Effector memory CD4-positive, alpha-beta T cell (primary cell): ENCODE results near the gene CAPN9.
"Not testable (repeated sequence)": the region's sequence is repeated elsewhere in the genome, so short reads cannot be mapped to it uniquely, and the experiment has no call there.

Experiments used
- DNase-seq, 3 donors: peaks; one replicate each; pipeline ENCODE4 v3.0.0-alpha.2; 2020
- H3K27ac ChIP-seq: 2 replicates; pipeline ENCODE4 v1.7.0; 2013; ENCODE audit warnings: mild to moderate bottlenecking, low read length, moderate library complexity; ENCODE audit not compliant: insufficient read depth, poor library complexity, severe bottlenecking
- H3K27me3 ChIP-seq: replicated peaks from 2 replicates; pipeline ENCODE4 v1.7.0; 2013; ENCODE audit warnings: mild to moderate bottlenecking, low read length; ENCODE audit not compliant: insufficient read depth, control insufficient read depth, poor library complexity, severe bottlenecking
- H3K36me3 ChIP-seq: 2 replicates; pipeline ENCODE4 v1.7.0; 2013; ENCODE audit warnings: mild to moderate bottlenecking, low read length, moderate library complexity; ENCODE audit not compliant: control insufficient read depth, insufficient read depth
- H3K4me1 ChIP-seq: 2 replicates; pipeline ENCODE4 v1.7.0; 2013; ENCODE audit warnings: low read length, mild to moderate bottlenecking; ENCODE audit not compliant: control insufficient read depth, insufficient read depth, poor library complexity, severe bottlenecking
- H3K4me3 ChIP-seq: 2 replicates; pipeline ENCODE4 v1.7.0; 2013; ENCODE audit warnings: low read length, low read depth, mild to moderate bottlenecking; ENCODE audit not compliant: insufficient read depth, poor library complexity, severe bottlenecking
- H3K9me3 ChIP-seq: 2 replicates; pipeline ENCODE4 v1.7.0; 2013; ENCODE audit warnings: mild to moderate bottlenecking, low read length, moderate library complexity; ENCODE audit not compliant: control insufficient read depth

The CAPN9 gene

GRCh38 chr1:230844561-230844960, 97.4 kb downstream of the CAPN9 start:
- H3K27ac ChIP-seq: no peak overlapping the region
- H3K4me1 ChIP-seq: no peaks in the 10 kb centered on the region
- no peaks in the 10 kb centered on the region for H3K36me3 ChIP-seq
- no peak overlapping the region for H3K4me3 ChIP-seq
- no peak for DNase-seq
- H3K27me3 ChIP-seq: no peaks in the 10 kb centered on the region
- H3K9me3 ChIP-seq: no peaks in the 10 kb centered on the region

- H3K4me1 ChIP-seq, H3K4me3 ChIP-seq, H3K27ac ChIP-seq, H3K36me3 ChIP-seq, H3K27me3 ChIP-seq, DNase-seq, H3K9me3 ChIP-seq: not testable (repeated sequence)
Observed at GRCh38 chr1:230845184-230845583, 98.0 kb downstream of the CAPN9 start.

- DNase-seq: no peak
- H3K9me3 ChIP-seq: no peaks in the 10 kb centered on the region
- H3K4me1 ChIP-seq: no peaks in the 10 kb centered on the region
- no peak overlapping the region for H3K27ac ChIP-seq
- no peaks in the 10 kb centered on the region for H3K27me3 ChIP-seq
- H3K36me3 ChIP-seq: no peaks in the 10 kb centered on the region
- H3K4me3 ChIP-seq: no peak overlapping the region
Observed at GRCh38 chr1:230848235-230848634, 101.0 kb downstream of the CAPN9 start.

GRCh38 chr1:230849451-230850224, 102.5 kb downstream of the CAPN9 start:
- H3K36me3 ChIP-seq: no peaks in the 10 kb centered on the region
- no peak overlapping the region for H3K4me3 ChIP-seq
- H3K27ac ChIP-seq: no peak overlapping the region
- H3K9me3 ChIP-seq: no peaks in the 10 kb centered on the region
- DNase-seq: no peak
- H3K27me3 ChIP-seq: no peaks in the 10 kb centered on the region
- no peaks in the 10 kb centered on the region for H3K4me1 ChIP-seq

- DNase-seq: no peak
- H3K36me3 ChIP-seq: no peaks in the 10 kb centered on the region
- no peak overlapping the region for H3K27ac ChIP-seq
- H3K9me3 ChIP-seq: no peaks in the 10 kb centered on the region
- H3K4me1 ChIP-seq: no peaks in the 10 kb centered on the region
- no peaks in the 10 kb centered on the region for H3K27me3 ChIP-seq
- no peak overlapping the region for H3K4me3 ChIP-seq
Observed at GRCh38 chr1:230850547-230850946, 103.4 kb downstream of the CAPN9 start.

GRCh38 chr1:230851291-230851691, 104.1 kb downstream of the CAPN9 start:
- no peaks in the 10 kb centered on the region for H3K9me3 ChIP-seq
- H3K27me3 ChIP-seq: no peaks in the 10 kb centered on the region
- no peaks in the 10 kb centered on the region for H3K36me3 ChIP-seq
- no peaks in the 10 kb centered on the region for H3K4me1 ChIP-seq
- H3K27ac ChIP-seq: no peak overlapping the region
- no peak for DNase-seq
- H3K4me3 ChIP-seq: no peak overlapping the region
